ENCODE data around the gene NTN4.
"Not testable (repeated sequence)": the region's sequence is repeated elsewhere in the genome, so short reads cannot be mapped to it uniquely, and the experiment has no call there.

NTN4 gene

GRCh38 chr12:95755261-95755865, 35.2 kb downstream of the NTN4 start:
- DNase-seq (ENCODE audit: low spot score), result no peak

DNA sequence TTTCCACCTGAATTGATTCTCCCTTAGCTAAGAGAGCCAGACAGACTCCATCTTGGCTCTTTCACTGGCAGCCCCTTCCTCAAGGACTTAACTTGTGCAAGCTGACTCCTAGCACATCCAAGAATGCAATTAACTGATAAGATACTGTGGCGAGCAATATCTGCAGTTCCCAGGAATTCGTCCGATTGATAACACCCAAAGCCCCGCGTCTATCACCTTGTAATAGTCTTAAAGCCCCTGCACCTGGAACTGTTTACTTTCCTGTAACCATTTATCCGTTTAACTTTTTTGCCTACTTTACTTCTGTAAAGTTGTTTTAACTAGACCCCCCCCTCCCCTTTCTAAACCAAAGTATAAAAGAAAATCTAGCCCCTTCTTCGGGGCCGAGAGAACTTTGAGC, 44.5 kb downstream of the NTN4 start:
- DNase-seq (ENCODE audit: low spot score), result not testable (repeated sequence)

GRCh38 chr12:95742586-95742985, 48.0 kb downstream of the NTN4 start:
- DNase-seq (ENCODE audit: low spot score), result no peak

DNA sequence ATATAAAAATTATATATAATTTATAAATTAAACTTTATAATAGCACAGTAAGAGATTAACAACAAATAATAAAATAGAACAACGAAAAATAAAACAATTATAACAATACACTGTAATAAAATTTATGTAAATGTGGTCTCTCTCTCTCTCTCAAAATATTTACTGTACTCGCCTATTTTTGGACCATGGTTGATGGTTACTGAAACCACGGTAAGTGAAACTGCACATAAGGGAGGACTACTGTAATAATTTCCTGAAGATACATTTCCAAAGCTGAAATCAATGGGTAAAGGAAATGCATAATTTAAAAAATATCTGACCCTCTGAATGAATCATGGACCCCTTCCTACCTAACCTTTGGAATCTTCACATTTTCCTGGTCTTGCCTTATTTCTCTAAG, 48.9 kb downstream of the NTN4 start:
- no peak for DNase-seq (ENCODE audit: low spot score)

DNA sequence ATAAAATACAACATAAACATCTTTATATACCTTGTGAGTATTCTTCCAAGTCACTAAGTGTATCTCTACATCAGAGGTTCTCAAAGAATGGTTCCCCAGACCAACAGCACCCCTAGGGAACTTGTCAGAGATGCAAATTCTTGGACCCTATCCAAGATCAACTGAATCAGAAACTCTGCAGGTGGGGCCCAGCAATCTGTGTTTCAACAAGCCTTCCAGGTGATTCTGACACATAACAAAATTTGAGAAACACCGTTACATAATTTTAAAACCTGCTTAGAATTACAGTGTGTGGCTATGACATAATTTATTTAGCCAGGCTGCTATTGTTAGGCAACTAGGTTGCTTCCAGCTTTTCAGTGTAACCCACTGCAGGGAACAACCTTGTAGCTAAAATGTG, 49.8 kb downstream of the NTN4 start:
- DNase-seq (ENCODE audit: low spot score), result no peak

- no peak for DNase-seq (ENCODE audit: low spot score)
Observed at GRCh38 chr12:95739561-95740313, 50.8 kb downstream of the NTN4 start.

DNA sequence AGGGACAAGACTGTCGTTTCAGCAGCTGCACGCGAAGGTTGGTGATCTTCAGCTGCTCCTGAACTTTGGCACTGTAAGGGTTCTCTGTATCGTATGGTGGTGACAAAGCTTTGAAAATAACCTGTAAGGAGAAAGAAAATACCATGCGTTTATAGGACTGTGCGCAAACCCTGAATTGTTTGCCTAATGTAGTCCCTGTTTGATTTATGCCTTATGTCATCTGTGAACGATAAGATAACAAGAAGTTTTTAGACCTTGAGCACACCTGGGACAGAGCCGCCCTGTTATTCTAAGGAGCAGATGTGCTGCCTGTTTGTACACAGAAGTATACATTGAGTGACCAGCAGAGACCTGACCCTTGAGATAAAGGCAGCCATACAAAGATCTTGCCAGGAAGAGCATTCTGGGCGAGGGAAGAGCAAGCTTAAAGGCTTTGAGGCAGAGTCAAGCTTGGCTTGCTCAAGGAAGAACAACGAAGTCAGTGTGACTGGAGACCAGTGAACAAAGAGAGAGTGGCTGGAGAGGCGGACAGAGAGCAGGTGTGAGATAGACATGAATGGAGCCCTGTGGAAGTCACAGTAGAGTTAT, 52.4 kb downstream of the NTN4 start:
- no peak for DNase-seq (ENCODE audit: low spot score)

DNA sequence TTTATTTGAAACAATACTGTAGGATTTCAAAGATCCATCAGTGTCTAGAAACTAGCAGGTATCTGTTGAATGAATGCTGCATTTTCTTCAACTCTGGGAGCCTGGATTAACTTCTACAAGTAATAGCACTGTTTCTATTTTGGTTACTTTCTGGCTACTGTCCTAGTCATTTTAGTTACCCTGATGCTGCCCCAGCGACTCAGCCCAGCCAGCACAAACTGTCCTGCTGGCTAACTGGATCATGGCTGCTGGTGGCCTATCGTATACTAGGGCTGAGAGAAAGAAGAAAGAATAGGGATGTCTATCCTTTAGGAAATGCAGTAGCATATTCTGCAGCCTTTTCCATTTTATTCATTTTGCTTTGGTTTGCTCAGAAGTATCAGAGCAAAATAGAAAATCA, 53.9 kb downstream of the NTN4 start:
- no peak for DNase-seq (ENCODE audit: low spot score)

- DNase-seq (ENCODE audit: low spot score), result not testable (repeated sequence)
Observed at GRCh38 chr12:95735728-95736127, 54.8 kb downstream of the NTN4 start.

DNA sequence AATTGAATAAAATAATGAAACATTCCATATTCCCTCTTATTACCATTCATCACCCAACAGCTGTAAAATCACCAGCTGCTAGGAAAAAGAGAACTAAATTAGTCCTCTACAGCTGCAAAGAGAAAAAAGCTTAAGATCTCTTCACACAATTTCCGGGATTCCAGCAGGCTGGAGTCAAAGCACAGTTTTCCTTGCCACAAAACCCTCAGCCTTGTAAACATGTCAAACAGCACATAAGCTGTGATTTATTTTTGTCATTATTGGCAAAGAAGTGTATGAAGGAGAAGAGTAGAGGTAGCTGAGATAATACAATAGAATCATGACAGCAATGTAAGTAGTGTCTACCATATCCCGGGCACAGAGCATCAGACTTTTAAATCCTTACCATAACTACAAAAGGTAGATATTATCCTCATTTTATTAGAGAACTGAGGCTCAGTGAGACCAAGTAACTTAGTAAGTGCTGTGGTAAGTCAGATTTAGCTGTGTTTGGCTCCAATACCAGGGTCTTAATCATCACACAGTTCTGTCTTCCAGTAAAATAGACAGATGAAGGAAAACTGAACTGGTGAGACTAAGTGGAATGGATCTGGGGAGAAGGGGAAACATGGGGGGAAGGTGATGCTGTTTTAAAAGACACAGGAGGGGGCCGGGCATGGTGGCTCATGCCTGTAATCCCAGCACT, 57.3 kb downstream of the NTN4 start:
- DNase-seq (ENCODE audit: low spot score), result peak; percentile 52

DNA sequence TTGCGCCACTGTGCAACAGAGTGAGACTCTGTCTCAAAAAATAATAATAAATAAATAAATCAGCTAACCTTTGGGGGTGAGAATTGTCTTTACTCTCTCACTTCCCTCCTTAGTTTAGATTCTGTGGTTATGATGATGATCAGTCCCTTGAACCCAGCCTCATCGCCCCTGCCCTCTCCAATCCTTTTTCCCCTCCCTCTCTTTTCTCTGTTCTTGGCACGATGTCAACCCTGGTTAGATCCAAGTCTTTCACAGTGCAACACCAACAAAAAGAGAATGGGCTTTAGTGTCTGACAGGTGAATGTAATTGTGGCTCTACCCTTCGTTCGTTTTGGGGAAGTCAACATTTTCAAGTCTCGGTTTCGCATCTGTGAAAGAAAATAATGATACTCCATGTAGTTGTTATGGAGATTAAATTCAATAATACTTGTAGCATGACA, 59.0 kb downstream of the NTN4 start:
- DNase-seq (ENCODE audit: low spot score), result no peak

- DNase-seq (ENCODE audit: low spot score), result no peak
Observed at GRCh38 chr12:95730457-95730856, 60.1 kb downstream of the NTN4 start.

GRCh38 chr12:95726903-95727302, 63.7 kb downstream of the NTN4 start:
- DNase-seq (ENCODE audit: low spot score), result no peak

DNA sequence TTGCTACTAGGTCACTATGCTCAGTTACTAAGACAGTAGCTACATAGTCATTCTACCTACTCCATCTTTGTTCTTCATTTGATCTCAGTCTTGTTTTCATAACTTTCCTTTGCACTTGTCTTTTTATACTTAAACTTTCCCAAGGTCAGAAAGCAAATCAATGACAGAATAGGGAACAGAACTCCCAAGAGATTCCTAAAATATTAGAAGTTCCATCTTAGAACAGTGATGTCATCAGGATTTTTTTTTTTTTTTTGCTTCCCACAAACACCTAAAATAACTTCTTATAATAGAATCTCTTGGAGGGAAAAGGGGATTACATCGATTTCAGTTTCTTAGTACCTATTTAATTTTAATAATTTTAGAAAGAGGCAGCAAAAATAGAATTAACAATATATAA, 65.8 kb downstream of the NTN4 start:
- DNase-seq (ENCODE audit: low spot score), result no peak

GRCh38 chr12:95723693-95724384, 66.7 kb downstream of the NTN4 start:
- DNase-seq (ENCODE audit: low spot score), result no peak

DNA sequence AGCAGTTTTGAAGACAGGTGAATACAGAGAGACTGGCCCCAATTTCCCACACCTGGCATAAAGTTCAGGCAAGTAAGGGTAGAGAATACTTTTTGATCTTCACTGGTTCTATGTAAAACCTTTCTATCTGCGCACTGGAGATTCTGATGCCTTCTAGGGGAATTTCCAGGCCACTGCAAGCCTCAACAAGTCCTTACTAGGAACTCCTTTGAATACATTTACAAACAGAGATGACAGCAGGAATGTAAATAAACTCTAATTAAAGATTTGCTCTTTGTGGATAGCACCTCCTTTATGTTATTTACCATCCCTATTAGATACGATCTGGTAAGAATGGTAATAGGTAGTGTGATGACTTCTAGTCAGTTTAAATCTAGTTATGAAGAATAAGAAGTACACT, 69.2 kb downstream of the NTN4 start:
- DNase-seq (ENCODE audit: low spot score), result no peak

DNA sequence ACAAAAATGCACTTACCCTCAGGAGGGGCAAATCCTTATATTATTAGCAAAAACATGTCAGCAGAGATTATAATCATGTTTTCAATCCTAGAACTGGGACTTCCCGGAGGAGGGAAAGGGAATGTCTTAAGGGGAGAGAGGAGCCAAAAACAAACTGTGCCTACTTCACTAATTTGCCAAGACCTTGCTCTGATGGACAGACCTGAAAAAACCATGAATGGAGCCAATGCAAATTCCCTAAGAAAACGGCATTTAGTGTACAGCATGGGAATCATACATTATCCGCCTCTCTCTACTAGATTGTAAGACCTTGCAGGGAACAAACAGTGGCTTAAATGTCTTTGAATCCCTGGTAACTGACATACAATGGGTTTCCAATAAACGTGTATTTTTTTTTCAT, 70.4 kb downstream of the NTN4 start:
- DNase-seq (ENCODE audit: low spot score), result no peak

DNA sequence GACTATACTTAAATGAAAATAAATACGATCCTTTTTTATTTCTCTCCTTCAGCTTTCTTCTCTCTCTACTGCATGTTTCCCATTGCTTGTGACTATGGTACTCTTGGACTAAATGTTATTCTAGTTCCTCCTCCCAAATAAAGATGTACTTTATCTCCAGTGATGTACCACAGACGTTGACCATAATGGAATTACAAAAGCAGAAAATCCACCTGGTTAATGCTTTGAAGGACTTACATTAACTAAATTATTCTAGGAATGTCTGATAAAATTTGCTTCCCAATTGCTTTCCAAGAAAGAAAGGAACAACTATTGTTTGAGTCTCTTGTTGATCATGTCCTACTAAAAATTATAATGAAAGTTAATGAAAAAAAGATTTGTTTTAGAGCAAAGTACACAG, 71.8 kb downstream of the NTN4 start:
- no peak for DNase-seq (ENCODE audit: low spot score)

GRCh38 chr12:95718006-95718431, 72.5 kb downstream of the NTN4 start:
- no peak for DNase-seq (ENCODE audit: low spot score)

- no peak for DNase-seq (ENCODE audit: low spot score)
Observed at GRCh38 chr12:95717316-95717928, 73.1 kb downstream of the NTN4 start.

GRCh38 chr12:95715177-95715576, 75.4 kb downstream of the NTN4 start:
- DNase-seq (ENCODE audit: low spot score), result no peak

DNA sequence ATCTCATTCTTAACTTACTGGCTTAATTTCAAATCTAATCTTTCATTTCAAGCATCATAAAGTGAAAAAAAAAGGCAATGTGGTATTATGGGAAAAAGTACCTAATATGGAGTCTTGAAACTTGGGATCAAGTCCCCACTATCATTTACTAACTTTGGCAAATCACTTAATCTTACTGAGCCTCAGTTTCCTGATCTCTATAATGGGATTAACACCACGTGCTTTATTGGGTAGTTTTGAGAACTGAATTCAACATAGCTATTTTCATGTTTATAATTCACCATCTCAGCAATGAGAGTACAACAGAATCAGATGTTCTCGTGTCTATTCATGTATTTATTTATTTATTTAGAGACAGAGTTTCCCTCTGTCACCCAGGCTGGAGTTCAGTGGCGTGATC, 78.3 kb downstream of the NTN4 start:
- DNase-seq (ENCODE audit: low spot score), result no peak
